Common myeloid progenitor, CD34-positive (primary cell): ENCODE results near the gene ABCA4. TPM values are rescaled to one million over a fixed set of nuclear protein-coding genes. Genes with fewer than 3 reads are reported as not detected.
"Not testable (repeated sequence)": the region's sequence is repeated elsewhere in the genome, so short reads cannot be mapped to it uniquely, and the experiment has no call there.

Experiments used
- CTCF ChIA-PET: fragments of 350-600 bp; sonication (Branson Sonifier 250); formaldehyde crosslinking; loops from one replicate; lab custom pipeline; 2021; ENCODE audit warnings: antibody characterized with exemption; lab: Charles Lee
- POLR2A ChIA-PET: fragments of 350-600 bp; sonication (Branson Sonifier 250); formaldehyde crosslinking; loops from one replicate; lab custom pipeline; 2021; ENCODE audit warnings: antibody characterized with exemption; lab: Charles Lee
- DNase-seq, 3 donors: peaks; one replicate each; pipeline versions ENCODE4 v3.0.0 to v3.0.0-alpha.2; 2013
- H3K27ac ChIP-seq, 2 experiments: 1 replicate in 1 of 2; 2 replicates in 1 of 2; pipeline ENCODE4 v1.7.0; 2013; ENCODE audit warnings: inconsistent platforms in 2 of 2, low read length in 2 of 2, mild to moderate bottlenecking in 2 of 2, low read depth in 1 of 2, moderate library complexity in 1 of 2; ENCODE audit not compliant: severe bottlenecking in 2 of 2, insufficient read depth in 1 of 2, poor library complexity in 1 of 2
- H3K27me3 ChIP-seq, 5 experiments: replicated peaks in 2 of 5; 1 replicate in 3 of 5; 2 replicates in 2 of 5; pipeline versions ENCODE4 v1.6.1 to v1.7.0; 2013; ENCODE audit warnings: low read length in 4 of 5, mild to moderate bottlenecking in 2 of 5, moderate library complexity in 2 of 5, inconsistent platforms in 1 of 5; ENCODE audit not compliant: insufficient read depth in 5 of 5, control insufficient read depth in 4 of 5
- H3K36me3 ChIP-seq, 4 experiments: 1 replicate in 2 of 4; 2 replicates in 2 of 4; pipeline versions ENCODE4 v1.6.1 to v1.7.0; 2013; ENCODE audit warnings: low read length in 3 of 4, control low read depth in 1 of 4, mild to moderate bottlenecking in 1 of 4; ENCODE audit not compliant: control insufficient read depth in 4 of 4, insufficient read depth in 4 of 4
- H3K4me1 ChIP-seq, 4 experiments: 1 replicate in 3 of 4; 2 replicates in 1 of 4; pipeline versions ENCODE4 v1.6.1 to v1.7.1; 2013; ENCODE audit warnings: low read length in 3 of 4, mild to moderate bottlenecking in 3 of 4, control low read depth in 1 of 4, inconsistent platforms in 1 of 4, moderate library complexity in 1 of 4; ENCODE audit not compliant: control insufficient read depth in 4 of 4, insufficient read depth in 4 of 4; ENCODE audit errors: control extremely low read depth in 1 of 4
- H3K4me3 ChIP-seq, 7 experiments: 1 replicate in 4 of 7; 2 replicates in 3 of 7; pipeline versions ENCODE4 v1.5.1 to v1.7.0; 2013; ENCODE audit warnings: mild to moderate bottlenecking in 7 of 7, low read length in 6 of 7, moderate library complexity in 6 of 7, inconsistent platforms in 2 of 7, low read depth in 2 of 7, control low read depth in 1 of 7; ENCODE audit not compliant: insufficient read depth in 4 of 7, control insufficient read depth in 1 of 7; ENCODE audit errors: extremely low read depth in 1 of 7
- H3K9me3 ChIP-seq, 5 experiments: 1 replicate in 4 of 5; 2 replicates in 1 of 5; pipeline versions ENCODE4 v1.6.1 to v1.7.1; 2013; ENCODE audit warnings: low read length in 4 of 5, mild to moderate bottlenecking in 2 of 5, inconsistent platforms in 1 of 5, low read depth in 1 of 5, moderate library complexity in 1 of 5; ENCODE audit not compliant: control insufficient read depth in 4 of 5, insufficient read depth in 2 of 5; ENCODE audit errors: control extremely low read depth in 1 of 5
- WGBS: methylation state at CpG from one replicate; pipeline ENCODE4 v1.1.5; 2013; ENCODE audit not compliant: insufficient coverage; 5-methylcytosine and 5-hydroxymethylcytosine counted together
- polyA plus RNA-seq: library from polyadenylated mRNA; unstranded; fragments of 120-200 nt; gene quantifications from one replicate; pipeline ENCODE4 v1.2.1, GENCODE V29; 2013

The ABCA4 gene
- 0.04 TPM for polyA plus RNA-seq

GRCh38 chr1:94120991-94121390 is at the start of gene ABCA4:
ABCA4 (minus strand) TSS chr1:94121148; CDS start chr1:94121045, 103 bp downstream.
- WGBS, result 95% methylated on average over 3 of the region's 9 CpGs
- no peak within 1 kb of the TSS for H3K27ac ChIP-seq

GRCh38 chr1:94169126-94169525 is 48.2 kb upstream of the ABCA4 start:
- H3K4me3 ChIP-seq, result no peak overlapping the region
- WGBS, result 100% methylated on average over 2 of the region's 3 CpGs
- CTCF ChIA-PET, result no interaction called here

More at GRCh38 chr1:94120991-94121390, at the start of gene ABCA4:
- Histone ChIP-seq H3K36me3 (no peaks in the 10 kb centered on the region), H3K27me3 (peaks cover 0 to 10% (median 4%) of the 10 kb centered on the region in 5 experiments), H3K9me3 (no peaks in the 10 kb centered on the region), H3K4me1 (no peaks in the 10 kb centered on the region), H3K4me3 (no peak within 1 kb of the TSS)
- POLR2A ChIA-PET, result no interaction called here
- CTCF ChIA-PET, result interaction anchor here (1.4 kb wide), 1 partner anchor 214 kb away, joined by 3 read pairs; no protein-coding TSS in a partner anchor
- no peak for DNase-seq

GRCh38 chr1:94165843-94166242 is 44.9 kb upstream of the ABCA4 start:
- Histone ChIP-seq H3K4me1 (no peaks in the 10 kb centered on the region), H3K27ac (no peak overlapping the region), H3K27me3 (no peaks in the 10 kb centered on the region), H3K9me3 (peaks cover 0 to 11% (median 0%) of the 10 kb centered on the region in 5 experiments), H3K4me3 (no peak overlapping the region), H3K36me3 (no peaks in the 10 kb centered on the region)
- DNase-seq, result no peak
- ChIA-PET CTCF (interaction anchor here (0.6 kb wide), 1 partner anchor 50 kb away, joined by 3 read pairs; no protein-coding TSS in a partner anchor), POLR2A (no interaction called here)
- WGBS, result no CpG with 5 or more reads among the region's 5 CpGs

More at GRCh38 chr1:94169126-94169525, 48.2 kb upstream of the ABCA4 start:
- POLR2A ChIA-PET, result no interaction called here
- Histone ChIP-seq H3K4me1 (no peaks in the 10 kb centered on the region), H3K36me3 (no peaks in the 10 kb centered on the region), H3K9me3 (peaks cover 0 to 11% (median 0%) of the 10 kb centered on the region in 5 experiments), H3K27me3 (no peaks in the 10 kb centered on the region), H3K27ac (no peak overlapping the region)
- DNase-seq, result no peak

DNA sequence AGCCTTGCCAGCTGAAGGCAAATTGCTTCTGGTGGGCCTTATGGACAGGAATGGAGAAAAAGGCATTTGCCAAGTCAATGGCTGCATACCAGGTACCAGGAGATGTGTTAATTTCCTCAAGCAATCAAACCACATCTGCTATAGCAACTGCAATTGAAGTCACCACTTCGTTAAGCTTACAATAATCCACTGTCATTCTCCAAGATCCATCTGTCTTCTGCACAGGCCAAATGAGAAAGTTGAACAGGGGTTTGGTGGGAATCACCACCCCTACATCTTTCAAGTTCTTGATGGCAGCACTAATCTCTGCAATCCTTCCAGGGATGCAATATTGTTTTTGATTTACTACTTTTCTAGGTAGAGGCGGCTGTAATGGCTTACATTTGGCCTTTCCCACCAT is 43.9 kb upstream of the ABCA4 start:
- CTCF ChIA-PET, H3K4me3 ChIP-seq, H3K27me3 ChIP-seq, H3K4me1 ChIP-seq, DNase-seq, H3K27ac ChIP-seq, H3K36me3 ChIP-seq, POLR2A ChIA-PET: not testable (repeated sequence)
- WGBS, result 100% methylated on average over 1 of the region's 2 CpGs
- H3K9me3 ChIP-seq, result peaks cover 0 to 11% (median 0%) of the 10 kb centered on the region in 5 experiments

DNA sequence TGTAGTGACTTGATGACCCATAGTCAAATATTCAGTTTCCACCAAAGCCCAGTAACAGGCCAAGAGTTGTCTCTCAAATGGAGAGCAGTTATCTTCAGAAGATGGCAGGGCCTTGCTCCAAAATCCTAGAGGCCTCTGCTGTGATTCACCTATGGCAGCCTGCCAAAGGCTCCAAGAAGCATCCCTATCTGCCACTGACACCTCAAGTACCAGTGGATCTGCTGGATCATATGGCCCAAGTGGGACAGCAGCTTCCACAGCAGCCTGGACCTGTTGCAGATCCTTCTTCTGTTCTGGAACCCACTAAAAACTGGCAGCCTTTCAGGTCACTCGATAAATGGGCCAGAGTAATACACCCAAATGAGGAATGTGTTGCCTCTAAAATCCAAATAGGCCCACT is 43.2 kb upstream of the ABCA4 start:
- H3K27ac ChIP-seq, H3K4me3 ChIP-seq, CTCF ChIA-PET, DNase-seq, H3K36me3 ChIP-seq, H3K27me3 ChIP-seq, H3K4me1 ChIP-seq, POLR2A ChIA-PET: not testable (repeated sequence)
- H3K9me3 ChIP-seq, result peaks cover 0 to 11% (median 0%) of the 10 kb centered on the region in 5 experiments
- 100% methylated on average over 1 of the region's 1 CpG for WGBS

DNA sequence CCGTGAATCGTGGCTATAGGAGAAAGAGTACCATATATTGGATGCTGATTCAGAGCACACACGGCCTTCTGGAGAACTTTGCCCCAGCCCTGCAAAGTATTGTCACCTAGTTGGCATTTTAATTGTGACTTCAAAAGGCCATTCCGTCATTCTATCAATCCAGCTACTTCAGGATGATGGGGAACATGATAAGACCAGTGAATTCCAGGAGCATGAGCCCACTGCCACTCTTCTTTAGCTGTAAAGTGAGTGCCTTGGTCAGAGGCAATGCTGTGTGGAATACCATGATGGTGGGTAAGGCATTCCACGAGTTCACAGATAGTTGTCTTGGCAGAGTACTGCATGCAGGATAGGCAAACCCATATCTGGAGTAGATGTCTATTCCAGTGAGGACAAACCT is 42.3 kb upstream of the ABCA4 start:
- H3K9me3 ChIP-seq, result peaks cover 0 to 11% (median 0%) of the 10 kb centered on the region in 5 experiments
- H3K27me3 ChIP-seq, H3K4me1 ChIP-seq, DNase-seq, H3K36me3 ChIP-seq, H3K27ac ChIP-seq, H3K4me3 ChIP-seq, POLR2A ChIA-PET: not testable (repeated sequence)
- CTCF ChIA-PET, result interaction anchor here (0.6 kb wide), 1 partner anchor 497 kb away, joined by 3 read pairs; no protein-coding TSS in a partner anchor
- WGBS, result 94% methylated on average over 5 of the region's 5 CpGs

- H3K4me3 ChIP-seq, result no peak overlapping the region
- ChIA-PET CTCF (no interaction called here), POLR2A (no interaction called here)
- no peak overlapping the region for H3K27ac ChIP-seq
- no peaks in the 10 kb centered on the region for H3K36me3 ChIP-seq
- no peak for DNase-seq
- H3K4me1 ChIP-seq, result no peaks in the 10 kb centered on the region
- no peaks in the 10 kb centered on the region for H3K27me3 ChIP-seq
- peaks cover 0 to 8% (median 0%) of the 10 kb centered on the region in 5 experiments for H3K9me3 ChIP-seq
- WGBS, result 94% methylated on average over 4 of the region's 4 CpGs
Measured at GRCh38 chr1:94160811-94161210, 39.9 kb upstream of the ABCA4 start.
